GM12878 (cell line): ENCODE measurements around the gene SLC24A4. TPM values are rescaled to one million over a fixed set of nuclear protein-coding genes. Genes with fewer than 3 reads are reported as not detected.

Experiments used
- ATAC-seq: fragments of 200-7000 bp; cut with Tn5 transposase; 3 replicates; pipeline ENCODE4 v1.9.1; 2020; ENCODE audit warnings: mild to moderate bottlenecking, moderate library complexity
- BruUV-seq: library from RNA; stranded (reverse); fragments of 400-500 nt; replicated peaks from 2 replicates; lab custom pipeline; 2021; lab: Mats Ljungman, UMichigan
- CTCF ChIA-PET: fragments of 300-600 bp; sonication (Branson Sonifier 250); formaldehyde crosslinking; extraction: SDS; loops from one replicate; lab custom pipeline; 2021; ENCODE audit warnings: inconsistent platforms; lab: Yijun Ruan, JAX
- POLR2A ChIA-PET: fragments of 350-600 bp; formaldehyde crosslinking; extraction: SDS; loops from one replicate; lab custom pipeline; 2021; ENCODE audit warnings: inconsistent platforms; lab: Charles Lee
- RAD21 ChIA-PET: fragments of 300-600 bp; sonication (Branson Sonifier 250); formaldehyde crosslinking; loops from one replicate; lab custom pipeline; 2023; ENCODE audit warnings: antibody characterized with exemption; ENCODE audit not compliant: unreplicated experiment; lab: Charles Lee
- SMC1A ChIA-PET: fragments of 300-600 bp; sonication (Branson Sonifier 250); formaldehyde crosslinking; loops from one replicate; lab custom pipeline; 2023; ENCODE audit not compliant: unreplicated experiment, uncharacterized antibody; lab: Charles Lee
- DNase-seq: peaks from one replicate; pipeline ENCODE4 v3.0.0-alpha.2; 2011; ENCODE audit warnings: low read depth, low spot score
- FAIRE-seq: peaks from 3 replicates; lab custom pipeline; 2011; peaks lifted over from hg19 to GRCh38; lab: Jason Lieb, UNC
- H2AFZ ChIP-seq: 2 replicates; pipeline ENCODE4 v1.6.0; 2011; ENCODE audit warnings: low read depth, low read length, control low read depth; ENCODE audit not compliant: control insufficient read depth
- H3K27ac ChIP-seq: 2 replicates; pipeline ENCODE4 v1.5.1; 2011; ENCODE audit warnings: control low read depth; ENCODE audit not compliant: control insufficient read depth, insufficient read depth
- H3K27me3 ChIP-seq, 2 experiments: replicated peaks in 1 of 2; 2 replicates each; pipeline versions ENCODE4 v1.6.0 to v1.6.1; 2011; ENCODE audit warnings: low read length in 1 of 2; ENCODE audit not compliant: control insufficient read depth in 2 of 2, insufficient read depth in 2 of 2
- H3K36me3 ChIP-seq, 2 experiments: 2 replicates each; pipeline ENCODE4 v1.5.1; 2011; ENCODE audit warnings: low read length in 1 of 2; ENCODE audit not compliant: control insufficient read depth in 2 of 2, insufficient read depth in 2 of 2
- H3K4me1 ChIP-seq: 2 replicates; pipeline ENCODE4 v1.6.1; 2011; ENCODE audit warnings: mild to moderate bottlenecking, low read length, moderate library complexity, mixed read lengths; ENCODE audit not compliant: control insufficient read depth, insufficient read depth
- H3K4me2 ChIP-seq: 2 replicates; pipeline ENCODE4 v1.6.0; 2011; ENCODE audit warnings: control low read depth; ENCODE audit not compliant: control insufficient read depth, insufficient read depth
- H3K4me3 ChIP-seq: fragments of 200-600 bp; sonication (generic); 2 replicates; pipeline ENCODE4 v1.5.1; 2016
- H3K79me2 ChIP-seq: 2 replicates; pipeline ENCODE4 v1.6.0; 2011; ENCODE audit warnings: low read length; ENCODE audit not compliant: control insufficient read depth, insufficient read depth
- H3K9ac ChIP-seq: 2 replicates; pipeline ENCODE4 v1.8.0; 2011; ENCODE audit warnings: low read length, control low read depth, mixed read lengths; ENCODE audit not compliant: control insufficient read depth, insufficient read depth
- H3K9me3 ChIP-seq: replicated peaks from 3 replicates; pipeline ENCODE4 v1.5.1; 2011; ENCODE audit warnings: mild to moderate bottlenecking, low read length; ENCODE audit not compliant: control insufficient read depth, insufficient read depth
- H4K20me1 ChIP-seq: 2 replicates; pipeline ENCODE4 v1.6.0; 2011; ENCODE audit not compliant: control insufficient read depth, insufficient read depth
- BMI1 ChIP-seq: fragments of 450-650 bp; IDR thresholded peaks from 2 replicates; pipeline ENCODE4 v1.6.1; 2016; ENCODE audit warnings: mild to moderate bottlenecking, moderate library complexity, borderline replicate concordance
- REST ChIP-seq: IDR thresholded peaks from 2 replicates; pipeline ENCODE4 v1.6.1; 2012; ENCODE audit warnings: mild to moderate bottlenecking, low read depth, low read length
- SP1 ChIP-seq: IDR thresholded peaks from one replicate; pipeline ENCODE4 v1.6.1; 2011; ENCODE audit warnings: low read depth, low read length
- TAF1 ChIP-seq: IDR thresholded peaks from 2 replicates; pipeline ENCODE4 v1.6.1; 2011; ENCODE audit warnings: mild to moderate bottlenecking, low read depth, low read length, borderline replicate concordance
- ZBED1 ChIP-seq: IDR thresholded peaks from 2 replicates; pipeline ENCODE4 v1.6.1; 2016; ENCODE audit warnings: borderline replicate concordance
- ZNF24 ChIP-seq: fragments of 450-650 bp; IDR thresholded peaks from 2 replicates; pipeline ENCODE4 v1.6.1; 2017; ENCODE audit warnings: antibody characterized with exemption, mild to moderate bottlenecking
- WGBS: methylation state at CpG from one replicate; pipeline ENCODE4 v1.1.6; 2016; ENCODE audit warnings: low lambda C conversion rate; ENCODE audit not compliant: insufficient replicate concordance, insufficient coverage; ENCODE audit errors: missing lambda C conversion rate; 5-methylcytosine and 5-hydroxymethylcytosine counted together
- in situ Hi-C: fragments of 300-500 bp; cut with MboI; formaldehyde crosslinking; loops from 9 replicates; pipeline ENCODE4 v1.14.3; 2018; ENCODE audit warnings: mixed read lengths
- intact Hi-C: fragments of 100-400 bp; cut with micrococcal nuclease; formaldehyde crosslinking; loops from one replicate; pipeline ENCODE4 v1.14.2; 2022; ENCODE audit not compliant: unreplicated experiment
- polyA plus RNA-seq, 11 experiments: library from polyadenylated mRNA; depleted of rRNA in 4 of 11; unstranded in 6 of 11; stranded (reverse) in 5 of 11; fragments of >200 nt; fragmentation: Nextera tagmentation in 4 of 11; fragmentation: Illumina TruSeq in 1 of 11; extraction: Ambion mirVana in 4 of 11; extraction: Trizol in 1 of 11; gene quantifications; 1 replicate in 1 of 11; 2 replicates in 10 of 11; pipeline versions ENCODE4 v1.2.1 to v1.2.3, GENCODE V29; 2011 to 2016; ENCODE audit warnings: inconsistent platforms in 2 of 11, missing spikeins in 2 of 11, low read depth in 1 of 11
- total RNA-seq, 4 experiments: library from RNA; depleted of rRNA in 3 of 4; stranded (reverse); fragments of >200 nt in 3 of 4; fragmentation: Illumina TruSeq in 1 of 4; extraction: Trizol in 1 of 4; gene quantifications; 2 replicates each; pipeline versions ENCODE4 v1.2.1 to v1.2.3, GENCODE V29; 2013 to 2021

Gene SLC24A4
- total and polyA plus RNA-seq, 10 of the 15 experiments (the other 5 are each of a cell fraction or from before 2014, with no cell fraction given), result under 0.01 to 0.46 (median 0.04) TPM; not detected in 5

GRCh38 chr14:92322516-92322915, 449 bp upstream of the SLC24A4 start:
- Histone ChIP-seq H3K4me2 (no peak overlapping the region), H3K27ac (no peak overlapping the region), H2AFZ (no peak overlapping the region), H3K27me3 (peaks cover 9 to 21% of the 10 kb centered on the region in 2 experiments), H3K9me3 (no peaks in the 10 kb centered on the region; the same call in 2 of the 3 replicates), H3K36me3 (no peaks in the 10 kb centered on the region), H3K4me3 (no peak overlapping the region), H3K79me2 (no peaks in the 10 kb centered on the region), H4K20me1 (no peaks in the 10 kb centered on the region), H3K4me1 (no peaks in the 10 kb centered on the region), H3K9ac (no peak overlapping the region)
- in situ Hi-C loops (no loop called here), intact Hi-C loops (loop anchor here (10.0 kb wide), 2 partner anchors 188 to 362 kb away; no protein-coding TSS in a partner anchor)
- ATAC-seq, result no peak
- FAIRE-seq, result no peak
- ChIA-PET RAD21 (interaction anchor here (0.7 to 1.1 kb wide), 2 partner anchors 187 to 222 kb away, joined by 3 read pairs; no protein-coding TSS in a partner anchor), CTCF (no interaction called here), POLR2A (interaction anchor here (0.6 kb wide), 1 partner anchor 173 kb away, joined by 3 read pairs; no protein-coding TSS in a partner anchor), SMC1A (interaction anchor here (1.2 kb wide), 1 partner anchor 28 kb away, joined by 3 read pairs; no protein-coding TSS in a partner anchor)
- TF ChIP-seq ZNF24 (no peak), ZBED1 (no peak), SP1 (no peak), REST (no peak), TAF1 (no peak), BMI1 (no peak)
- 21% methylated on average over 17 of the region's 23 CpGs for WGBS
- no peak for DNase-seq
- BruUV-seq, result no TSS peak
